Heart right ventricle (tissue), 16 donors: ENCODE results near the gene DDRGK1. TPM values are rescaled to one million over a fixed set of nuclear protein-coding genes. Genes with fewer than 3 reads are reported as not detected.
A peak's percentile ranks its signal among the peaks of the same experiment; 100 is the strongest.

Source experiments
- ATAC-seq, 8 donors: fragments of 200-7000 bp; cut with Tn5 transposase; one replicate each; pipeline ENCODE4 v1.9.1; 2020; ENCODE audit warnings: mild to moderate bottlenecking in 8 of 8, moderate library complexity in 8 of 8, moderate number of reproducible peaks in 1 of 8
- DNase-seq, 2 donors: peaks; one replicate each; pipeline ENCODE4 v3.0.0-alpha.2; 2020
- H3K27ac ChIP-seq, 10 donors: fragments of 200-600 bp; sonication (generic) in 2 of 10; one replicate each; pipeline versions ENCODE4 v1.5.0 to v1.8.0; 2020 to 2022; ENCODE audit warnings: mild to moderate bottlenecking in 3 of 10
- H3K27me3 ChIP-seq, 7 donors: fragments of 200-600 bp; one replicate each; pipeline ENCODE4 v1.8.0; 2021 to 2022; ENCODE audit warnings: mild to moderate bottlenecking in 2 of 7
- H3K36me3 ChIP-seq, 9 donors: fragments of 200-600 bp; sonication (generic) in 1 of 9; one replicate each; pipeline versions ENCODE4 v1.5.0 to v1.8.0; 2020 to 2022; ENCODE audit warnings: mild to moderate bottlenecking in 2 of 9
- H3K4me1 ChIP-seq, 9 donors: fragments of 200-600 bp; sonication (generic) in 1 of 9; one replicate each; pipeline versions ENCODE4 v1.5.0 to v1.8.0; 2020 to 2022; ENCODE audit warnings: mild to moderate bottlenecking in 4 of 9
- H3K4me3 ChIP-seq, 10 donors: fragments of 200-600 bp; sonication (generic) in 2 of 10; one replicate each; pipeline versions ENCODE4 v1.5.0 to v1.8.0; 2020 to 2022; ENCODE audit warnings: mild to moderate bottlenecking in 7 of 10, moderate library complexity in 2 of 10
- H3K9me3 ChIP-seq, 11 donors: fragments of 200-600 bp in 10 of 11; sonication (generic) in 2 of 11; one replicate each; pipeline versions ENCODE4 v1.5.0 to v1.8.0; 2013 to 2022; ENCODE audit warnings: mild to moderate bottlenecking in 2 of 11, control low read depth in 1 of 11, moderate library complexity in 1 of 11
- CTCF ChIP-seq, 9 donors: fragments of 200-600 bp; sonication (generic) in 2 of 9; IDR thresholded peaks; one replicate each; pipeline versions ENCODE4 v1.5.0 to v1.8.0; 2021 to 2022; ENCODE audit warnings: antibody characterized with exemption in 9 of 9, mild to moderate bottlenecking in 5 of 9, moderate library complexity in 1 of 9
- WGBS, 2 donors: extraction: QIAGEN DNeasy Blood & Tissue Kit; methylation state at CpG; one replicate each; pipeline ENCODE4 v1.1.7; 2013; ENCODE audit warnings: inconsistent platforms in 1 of 2; 5-methylcytosine and 5-hydroxymethylcytosine counted together
- intact Hi-C, 10 donors: fragments of 100-400 bp; cut with DNase I; formaldehyde crosslinking; loops; one replicate each; pipeline versions ENCODE4 v1.11.1 to v1.14.2; 2022
- polyA plus RNA-seq, 2 donors: library from polyadenylated mRNA; stranded (reverse); fragments of 200-250 nt; gene quantifications; one replicate each; pipeline ENCODE4 v1.2.3, GENCODE V29; 2013
- total RNA-seq, 10 donors: library from RNA; stranded (reverse); fragmentation: NEBNext Ultra II Directional in 3 of 10; extraction: Animal tissue kit (Norgen Biotek cat#: 25700) in 3 of 10; gene quantifications; one replicate each; pipeline versions ENCODE4 v1.2.1 to v1.2.4, GENCODE V29; 2021 to 2023
- donor health status: Arrhythmogenic right ventricular cardiomyopathy.
- donor health status: ischemic (EF 13 %, LVEDD 7.1; RV severe dilation, severe dysfunction).
- donor health status: healthy with polysubstance abuse.
- donor health status: DM: no; HTN: yes; CAD: no.
- donor health status: DM: no; HTN: no; CAD: no.
- donor health status: ischemic (EF 25% LVEDD 6.9; RV normal size, moderate dysfunction).
- donor health status: ischemic (EF 25% LVEDD 5.7; RV mildly dilated, moderate dysfunction).
- donor health status: healthy.
- donor health status: DM: yes; HTN: yes; CAD: no.
- donor health status: Ischemic cardiomyopathy.
- donor health status: ischemic (EF 35%, LVEDD 5.7; RV mildly dilated, moderate dysfunction).
- donor health status: nonischemic (EF 11% LVEDD 7.7; RV severe dilation, severe dysfunction).
- donor health status: DM: yes; HTN: yes; CAD: no.
- donor health status: PGD.
- donor health status: ischemic (EF 29% LVEDD 5.4; RV normal size, mild dysfunction).
- donor health status: nonischemic (EF 23%, LVEDD 6.1; RV moderate dilation, normal function).

Gene DDRGK1
- total and polyA plus RNA-seq, 12 donors = 25.2 to 77.1 (median 30.9) TPM

GRCh38 chr20:3181270-3181669 is 23.2 kb downstream of the DDRGK1 start:
- H3K4me1 ChIP-seq = no peaks in the 10 kb centered on the region
- DNase-seq (no peak), ATAC-seq (no peak)
- no peak overlapping the region for H3K4me3 ChIP-seq
- no peaks in the 10 kb centered on the region for H3K27me3 ChIP-seq
- no peak for TF ChIP-seq CTCF (IDR thresholded peaks at IDR 0.05)
- intact Hi-C loops = no loop called here
- H3K9me3 ChIP-seq = no peaks in the 10 kb centered on the region
- WGBS, 2 donors = 70 to 74% methylated on average over 5 of the region's 5 CpGs
- H3K36me3 ChIP-seq = peaks cover 0 to 9% (median 0%) of the 10 kb centered on the region in 9 donors
- H3K27ac ChIP-seq = no peak overlapping the region

GRCh38 chr20:3180319-3180718 is 24.2 kb downstream of the DDRGK1 start:
- Histone ChIP-seq H3K36me3 (peaks cover 0 to 9% (median 0%) of the 10 kb centered on the region in 9 donors), H3K4me1 (peaks cover 0 to 3% (median 0%) of the 10 kb centered on the region in 9 donors), H3K4me3 (no peak overlapping the region), H3K9me3 (no peaks in the 10 kb centered on the region), H3K27ac (no peak overlapping the region), H3K27me3 (peaks cover 0 to 9% (median 0%) of the 10 kb centered on the region in 7 donors)
- ATAC-seq (no peak), DNase-seq (no peak)
- 78 to 81% methylated on average over 4 of the region's 4 CpGs for WGBS, 2 donors
- intact Hi-C loops = no loop called here
- TF ChIP-seq CTCF (IDR thresholded peaks at IDR 0.05) = no peak

GRCh38 chr20:3177746-3178485 is 26.6 kb downstream of the DDRGK1 start:
- DNase-seq (no peak), ATAC-seq (no peak)
- H3K36me3 ChIP-seq = no peaks in the 10 kb centered on the region
- TF ChIP-seq CTCF (IDR thresholded peaks at IDR 0.05) = no peak
- intact Hi-C loops = no loop called here
- no peak overlapping the region for H3K27ac ChIP-seq
- 80 to 81% methylated on average over 8 of the region's 8 CpGs for WGBS, 2 donors
- H3K9me3 ChIP-seq = no peaks in the 10 kb centered on the region
- peaks cover 0 to 21% (median 15%) of the 10 kb centered on the region in 9 donors for H3K4me1 ChIP-seq
- no peak overlapping the region for H3K4me3 ChIP-seq
- peaks cover 0 to 31% (median 0%) of the 10 kb centered on the region in 7 donors for H3K27me3 ChIP-seq

- intact Hi-C loops = loop anchor here in 1 of 10 donors (2.0 kb wide), 1 partner anchor 64 kb away; no protein-coding TSS in a partner anchor
- Histone ChIP-seq H3K4me3 (peak overlapping the region in 1 of 10 donors; percentile 96), H3K27ac (peak overlapping the region in 1 of 10 donors; percentile 15), H3K4me1 (peaks cover 3 to 31% (median 24%) of the 10 kb centered on the region in 9 donors), H3K36me3 (no peaks in the 10 kb centered on the region), H3K9me3 (no peaks in the 10 kb centered on the region), H3K27me3 (peaks cover 0 to 45% (median 0%) of the 10 kb centered on the region in 7 donors)
- DNase-seq (no peak), ATAC-seq (no peak)
- WGBS, 2 donors = 19 to 38% methylated on average over 1 of the region's 1 CpG
- no peak for TF ChIP-seq CTCF (IDR thresholded peaks at IDR 0.05)
Measured at GRCh38 chr20:3175270-3175669, 29.2 kb downstream of the DDRGK1 start.
